HG03025 (cell line): ENCODE data around the gene KCNQ2.

ENCODE experiments used
- ATAC-seq: cut with Tn5 transposase; IDR thresholded peaks from one replicate; pipeline ENCODE4 v1.9.1; 2021; ENCODE audit warnings: mild to moderate bottlenecking, moderate library complexity; ENCODE audit not compliant: unreplicated experiment, low FRiP score

KCNQ2 gene

GRCh38 chr20:63458170-63459069 is 14.0 kb downstream of the KCNQ2 start:
- ATAC-seq, result no peak

- no peak for ATAC-seq
These were observed 14.7 kb downstream of the KCNQ2 start for GRCh38 chr20:63457737-63458136.

- ATAC-seq, result no peak
These were observed 15.8 kb downstream of the KCNQ2 start for GRCh38 chr20:63456429-63457284.

- no peak for ATAC-seq
These were observed 16.9 kb downstream of the KCNQ2 start for GRCh38 chr20:63455568-63455859.

- ATAC-seq, result no peak
These were observed 17.5 kb downstream of the KCNQ2 start for GRCh38 chr20:63454731-63455567.

GRCh38 chr20:63452821-63453523 is 19.5 kb downstream of the KCNQ2 start:
- no peak for ATAC-seq

GRCh38 chr20:63452341-63452740 is 20.1 kb downstream of the KCNQ2 start:
- ATAC-seq, result no peak

- no peak for ATAC-seq
These were observed 20.6 kb downstream of the KCNQ2 start for GRCh38 chr20:63451821-63452220.

- no peak for ATAC-seq
These were observed 22.4 kb downstream of the KCNQ2 start for GRCh38 chr20:63449796-63450730.

GRCh38 chr20:63449025-63449424 is 23.4 kb downstream of the KCNQ2 start:
- ATAC-seq, result no peak

- no peak for ATAC-seq
These were observed 24.4 kb downstream of the KCNQ2 start for GRCh38 chr20:63448031-63448430.

- ATAC-seq, result no peak
These were observed 25.1 kb downstream of the KCNQ2 start for GRCh38 chr20:63447320-63447719.

- ATAC-seq, result no peak
These were observed 26.0 kb downstream of the KCNQ2 start for GRCh38 chr20:63446216-63447024.

GRCh38 chr20:63445075-63445734 is 27.2 kb downstream of the KCNQ2 start:
- ATAC-seq, result no peak

- ATAC-seq, result no peak
These were observed 27.9 kb downstream of the KCNQ2 start for GRCh38 chr20:63444548-63444947.

GRCh38 chr20:63443606-63444395 is 28.7 kb downstream of the KCNQ2 start:
- ATAC-seq, result no peak

- no peak for ATAC-seq
These were observed 30.4 kb downstream of the KCNQ2 start for GRCh38 chr20:63442100-63442493.
